HepG2 (cell line): Measurements from ENCODE around the gene APOM.

Experiments used
- CEBPB ChIP-seq: IDR thresholded peaks from 2 replicates; pipeline ENCODE4 v1.6.1; 2011; ENCODE audit warnings: low read depth, low read length, improper control_type of control experiment, borderline replicate concordance
- HNF4G ChIP-seq, 2 experiments: sonication (generic) in 1 of 2; formaldehyde crosslinking in 1 of 2; IDR thresholded peaks; 2 replicates each; pipeline versions ENCODE4 v1.4.0 to v1.6.1; 2011 to 2020; ENCODE audit warnings: borderline replicate concordance in 2 of 2, low read depth in 2 of 2, mild to moderate bottlenecking in 2 of 2, low read length in 1 of 2, missing genetic modification reagents in 1 of 2, moderate library complexity in 1 of 2
- MAFG ChIP-seq: sonication (generic); formaldehyde crosslinking; IDR thresholded peaks from 2 replicates; pipeline ENCODE4 v1.5.1; 2020; ENCODE audit warnings: mild to moderate bottlenecking, missing genetic modification reagents
- POLR2AphosphoS5 ChIP-seq: IDR thresholded peaks from 2 replicates; pipeline ENCODE4 v1.6.1; 2012; ENCODE audit warnings: low read depth, low read length
- ZBTB8A ChIP-seq: sonication (generic); formaldehyde crosslinking; IDR thresholded peaks from 2 replicates; pipeline ENCODE4 v1.4.0; 2020; ENCODE audit warnings: mild to moderate bottlenecking, low read depth, missing genetic modification reagents, borderline replicate concordance
- ZNF207 ChIP-seq: fragments of 450-650 bp; IDR thresholded peaks from 2 replicates; pipeline ENCODE4 v1.6.1; 2016; ENCODE audit warnings: antibody characterized with exemption, borderline replicate concordance
- ZNF317 ChIP-seq: sonication (generic); formaldehyde crosslinking; IDR thresholded peaks from 2 replicates; pipeline ENCODE4 v1.5.0; 2020; ENCODE audit warnings: mild to moderate bottlenecking, missing genetic modification reagents
- ZNF530 ChIP-seq: sonication (generic); formaldehyde crosslinking; IDR thresholded peaks from 2 replicates; pipeline ENCODE4 v1.5.0; 2020; ENCODE audit warnings: low read depth, mild to moderate bottlenecking, missing genetic modification reagents
- ZSCAN12 ChIP-seq: sonication (generic); formaldehyde crosslinking; IDR thresholded peaks from 2 replicates; pipeline ENCODE4 v1.9.0; 2021; ENCODE audit warnings: mild to moderate bottlenecking, missing genetic modification reagents
- TF ChIP-seq, protein P1 (sequence below): sonication (generic); formaldehyde crosslinking; IDR thresholded peaks from 2 replicates; pipeline ENCODE4 v1.4.0; 2020; ENCODE audit warnings: mild to moderate bottlenecking, missing genetic modification reagents
- TF ChIP-seq, protein P2 (sequence below): sonication (generic); formaldehyde crosslinking; IDR thresholded peaks from 2 replicates; pipeline ENCODE4 v1.5.1; 2020; ENCODE audit warnings: missing genetic modification reagents, mild to moderate bottlenecking, borderline replicate concordance

DNA sequence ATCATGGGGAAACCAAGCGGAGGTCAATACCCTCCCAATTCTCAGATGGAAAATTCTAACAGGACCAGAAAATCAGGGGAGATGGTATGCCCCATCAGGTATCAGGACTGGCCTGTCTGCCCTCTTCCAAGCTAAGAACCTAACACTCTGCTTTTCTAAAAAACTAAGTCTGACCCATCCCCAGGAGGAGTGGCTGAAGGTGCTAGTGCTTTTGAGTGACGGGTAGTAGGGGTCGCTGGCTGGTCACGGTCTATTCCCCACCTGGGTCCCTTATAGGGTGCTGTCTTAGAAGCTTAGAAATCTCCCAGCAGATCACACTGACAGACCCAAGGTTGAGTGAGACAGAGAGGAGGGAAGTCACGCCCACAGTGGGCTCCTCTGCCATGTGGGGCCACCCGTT is 37.8 kb downstream of the APOM start:
- TF ChIP-seq ZNF207 (no peak), ZNF530 (CRISPR knock-in tag) (no peak), ZNF317 (CRISPR knock-in tag) (no peak), HNF4G (IDR thresholded peaks at IDR 0.05; ENCODE audit: borderline replicate concordance, low read depth, low read length) (no peak), HNF4G (CRISPR knock-in tag; IDR thresholded peaks at IDR 0.05; ENCODE audit: borderline replicate concordance, low read depth) (no peak), ZSCAN12 (no peak), CEBPB (no peak), POLR2AphosphoS5 (no peak), ZBTB8A (CRISPR knock-in tag) (no peak), MAFG (no peak)
- TF ChIP-seq, protein P1, sequence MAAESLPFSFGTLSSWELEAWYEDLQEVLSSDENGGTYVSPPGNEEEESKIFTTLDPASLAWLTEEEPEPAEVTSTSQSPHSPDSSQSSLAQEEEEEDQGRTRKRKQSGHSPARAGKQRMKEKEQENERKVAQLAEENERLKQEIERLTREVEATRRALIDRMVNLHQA (CRISPR knock-in tag), result no peak
- TF ChIP-seq, protein P2, sequence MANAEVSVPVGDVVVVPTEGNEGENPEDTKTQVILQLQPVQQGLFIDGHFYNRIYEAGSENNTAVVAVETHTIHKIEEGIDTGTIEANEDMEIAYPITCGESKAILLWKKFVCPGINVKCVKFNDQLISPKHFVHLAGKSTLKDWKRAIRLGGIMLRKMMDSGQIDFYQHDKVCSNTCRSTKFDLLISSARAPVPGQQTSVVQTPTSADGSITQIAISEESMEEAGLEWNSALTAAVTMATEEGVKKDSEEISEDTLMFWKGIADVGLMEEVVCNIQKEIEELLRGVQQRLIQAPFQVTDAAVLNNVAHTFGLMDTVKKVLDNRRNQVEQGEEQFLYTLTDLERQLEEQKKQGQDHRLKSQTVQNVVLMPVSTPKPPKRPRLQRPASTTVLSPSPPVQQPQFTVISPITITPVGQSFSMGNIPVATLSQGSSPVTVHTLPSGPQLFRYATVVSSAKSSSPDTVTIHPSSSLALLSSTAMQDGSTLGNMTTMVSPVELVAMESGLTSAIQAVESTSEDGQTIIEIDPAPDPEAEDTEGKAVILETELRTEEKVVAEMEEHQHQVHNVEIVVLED (CRISPR knock-in tag), result no peak
